Endothelial cell of coronary artery (primary cell): ENCODE measurements around the gene DDOST. TPM values are rescaled to one million over a fixed set of nuclear protein-coding genes. Genes with fewer than 3 reads are reported as not detected.

Experiments
- total RNA-seq: library from RNA; depleted of rRNA; stranded (reverse); fragments of >200 nt; gene quantifications from 2 replicates; pipeline ENCODE4 v1.2.3, GENCODE V29; 2014

DDOST gene
- 276 and 290 TPM in 2 replicates for total RNA-seq

DNA sequence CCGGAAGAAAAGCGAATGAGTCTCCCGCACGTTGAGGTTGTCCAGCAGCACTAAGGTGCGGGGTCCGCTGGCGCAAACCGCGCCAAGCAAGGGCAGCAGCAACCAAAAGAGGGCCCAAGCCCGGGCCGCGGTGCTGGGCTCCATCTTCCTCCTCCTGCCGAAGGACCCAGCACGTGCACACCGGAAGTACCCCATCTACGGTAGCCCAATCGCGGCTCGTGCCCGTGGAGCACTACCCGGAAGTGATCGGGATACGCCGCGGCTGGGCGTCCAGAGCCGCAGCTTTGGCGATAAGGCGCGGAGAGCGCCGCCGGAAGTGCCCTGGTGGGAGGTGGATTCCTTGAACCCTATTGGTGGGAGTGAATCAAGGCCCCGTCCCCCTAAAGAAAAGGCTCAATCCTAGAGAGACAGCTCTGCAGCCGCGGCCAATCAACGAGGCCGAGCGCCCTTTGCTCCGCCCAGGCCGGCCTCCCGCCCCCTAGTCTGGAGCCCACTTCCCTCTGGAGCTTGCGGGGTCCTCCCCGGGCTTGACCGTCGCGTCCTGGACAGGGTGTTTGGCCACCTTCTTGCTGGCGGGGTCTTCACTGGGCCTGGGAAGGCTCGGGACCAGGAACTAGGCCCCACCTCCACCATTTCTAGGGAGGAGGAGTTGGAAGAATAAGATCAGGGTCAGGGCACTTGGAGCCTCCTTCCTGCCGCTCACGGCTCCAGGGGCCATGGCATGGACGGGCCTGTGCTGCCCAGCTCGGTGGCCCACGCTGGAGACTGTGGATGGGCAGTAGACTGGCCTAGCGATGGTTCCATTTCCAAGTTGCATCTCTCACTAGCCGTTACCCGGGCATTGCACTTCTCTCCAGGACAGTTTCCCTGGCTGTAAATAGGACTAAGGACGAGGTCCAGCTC is at the start of gene DDOST:
Gene DDOST (minus strand): TSS at position 163 of the 903 bp plus-strand sequence. CDS start 19 bp downstream, at position 144.

DNA sequence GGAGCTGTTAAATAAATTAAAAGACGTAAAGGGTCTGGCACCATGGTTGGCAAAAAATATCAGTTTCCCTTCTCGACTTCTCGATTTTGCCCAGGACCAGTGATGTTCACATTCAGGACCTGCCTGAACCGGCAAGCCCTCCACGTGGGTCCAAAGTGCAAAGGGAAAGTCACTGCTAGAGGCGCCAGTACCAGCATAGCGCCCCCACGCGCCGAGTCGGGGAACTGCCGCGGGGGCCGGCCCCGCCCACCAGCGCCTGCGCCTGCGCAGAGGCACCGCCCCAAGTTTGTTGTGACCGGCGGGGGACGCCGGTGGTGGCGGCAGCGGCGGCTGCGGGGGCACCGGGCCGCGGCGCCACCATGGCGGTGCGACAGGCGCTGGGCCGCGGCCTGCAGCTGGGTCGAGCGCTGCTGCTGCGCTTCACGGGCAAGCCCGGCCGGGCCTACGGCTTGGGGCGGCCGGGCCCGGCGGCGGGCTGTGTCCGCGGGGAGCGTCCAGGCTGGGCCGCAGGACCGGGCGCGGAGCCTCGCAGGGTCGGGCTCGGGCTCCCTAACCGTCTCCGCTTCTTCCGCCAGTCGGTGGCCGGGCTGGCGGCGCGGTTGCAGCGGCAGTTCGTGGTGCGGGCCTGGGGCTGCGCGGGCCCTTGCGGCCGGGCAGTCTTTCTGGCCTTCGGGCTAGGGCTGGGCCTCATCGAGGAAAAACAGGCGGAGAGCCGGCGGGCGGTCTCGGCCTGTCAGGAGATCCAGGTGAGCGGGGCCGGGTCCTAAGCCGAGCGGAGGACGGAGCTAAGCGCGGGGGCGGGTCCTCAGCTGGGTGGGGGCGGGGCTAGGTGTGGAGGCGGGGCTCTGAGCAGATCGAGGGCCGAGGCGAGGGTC is 27.7 kb downstream of the DDOST start, which contains the start of gene PINK1:
Gene PINK1 (plus strand): TSS at position 269 of the 875 bp plus-strand sequence. CDS start 91 bp downstream, at position 360.

Other genes with a start within 250 kb of the DDOST start
- gene CAMK2N1, start 175.2 kb downstream of the DDOST start, total RNA-seq, result 2.8 and 5.6 TPM in 2 replicates
- 20.4 and 23.6 TPM in 2 replicates for gene MUL1, start 153.2 kb downstream of the DDOST start, total RNA-seq
- 0.09 TPM in 1 of 2 replicates, not detected in the other for gene FAM43B, start 108.8 kb downstream of the DDOST start, total RNA-seq
- 0.66 and 0.90 TPM in 2 replicates for gene CDA, start 72.3 kb downstream of the DDOST start, total RNA-seq
- gene PINK1, start 27.9 kb downstream of the DDOST start, total RNA-seq, result 53.4 and 64.7 TPM in 2 replicates
- gene KIF17, start 56.6 kb upstream of the DDOST start, total RNA-seq, result 0.54 and 1.4 TPM in 2 replicates
- gene SH2D5, start 71.3 kb upstream of the DDOST start, total RNA-seq, result 0.81 and 0.85 TPM in 2 replicates
- gene HP1BP3, start 125.9 kb upstream of the DDOST start, total RNA-seq, result 129 and 201 TPM in 2 replicates